GM12878 (cell line): ENCODE results near the gene MRPL46. TPM values are rescaled to one million over a fixed set of nuclear protein-coding genes. Genes with fewer than 3 reads are reported as not detected.
A peak's percentile ranks its signal among the peaks of the same experiment; 100 is the strongest.

ENCODE experiments used
- ATAC-seq: fragments of 200-7000 bp; cut with Tn5 transposase; 3 replicates; pipeline ENCODE4 v1.9.1; 2020; ENCODE audit warnings: mild to moderate bottlenecking, moderate library complexity
- BruUV-seq: library from RNA; stranded (reverse); fragments of 400-500 nt; replicated peaks from 2 replicates; lab custom pipeline; 2021; lab: Mats Ljungman, UMichigan
- CTCF ChIA-PET: fragments of 300-600 bp; sonication (Branson Sonifier 250); formaldehyde crosslinking; extraction: SDS; loops from one replicate; lab custom pipeline; 2021; ENCODE audit warnings: inconsistent platforms; lab: Yijun Ruan, JAX
- POLR2A ChIA-PET: fragments of 350-600 bp; formaldehyde crosslinking; extraction: SDS; loops from one replicate; lab custom pipeline; 2021; ENCODE audit warnings: inconsistent platforms; lab: Charles Lee
- RAD21 ChIA-PET: fragments of 300-600 bp; sonication (Branson Sonifier 250); formaldehyde crosslinking; loops from one replicate; lab custom pipeline; 2023; ENCODE audit warnings: antibody characterized with exemption; ENCODE audit not compliant: unreplicated experiment; lab: Charles Lee
- SMC1A ChIA-PET: fragments of 300-600 bp; sonication (Branson Sonifier 250); formaldehyde crosslinking; loops from one replicate; lab custom pipeline; 2023; ENCODE audit not compliant: unreplicated experiment, uncharacterized antibody; lab: Charles Lee
- DNase-seq: peaks from one replicate; pipeline ENCODE4 v3.0.0-alpha.2; 2011; ENCODE audit warnings: low read depth, low spot score
- FAIRE-seq: peaks from 3 replicates; lab custom pipeline; 2011; peaks lifted over from hg19 to GRCh38; lab: Jason Lieb, UNC
- H2AFZ ChIP-seq: 2 replicates; pipeline ENCODE4 v1.6.0; 2011; ENCODE audit warnings: low read depth, low read length, control low read depth; ENCODE audit not compliant: control insufficient read depth
- H3K27ac ChIP-seq: 2 replicates; pipeline ENCODE4 v1.5.1; 2011; ENCODE audit warnings: control low read depth; ENCODE audit not compliant: control insufficient read depth, insufficient read depth
- H3K27me3 ChIP-seq, 2 experiments: replicated peaks in 1 of 2; 2 replicates each; pipeline versions ENCODE4 v1.6.0 to v1.6.1; 2011; ENCODE audit warnings: low read length in 1 of 2; ENCODE audit not compliant: control insufficient read depth in 2 of 2, insufficient read depth in 2 of 2
- H3K36me3 ChIP-seq, 2 experiments: 2 replicates each; pipeline ENCODE4 v1.5.1; 2011; ENCODE audit warnings: low read length in 1 of 2; ENCODE audit not compliant: control insufficient read depth in 2 of 2, insufficient read depth in 2 of 2
- H3K4me1 ChIP-seq: 2 replicates; pipeline ENCODE4 v1.6.1; 2011; ENCODE audit warnings: mild to moderate bottlenecking, low read length, moderate library complexity, mixed read lengths; ENCODE audit not compliant: control insufficient read depth, insufficient read depth
- H3K4me2 ChIP-seq: 2 replicates; pipeline ENCODE4 v1.6.0; 2011; ENCODE audit warnings: control low read depth; ENCODE audit not compliant: control insufficient read depth, insufficient read depth
- H3K4me3 ChIP-seq: fragments of 200-600 bp; sonication (generic); 2 replicates; pipeline ENCODE4 v1.5.1; 2016
- H3K79me2 ChIP-seq: 2 replicates; pipeline ENCODE4 v1.6.0; 2011; ENCODE audit warnings: low read length; ENCODE audit not compliant: control insufficient read depth, insufficient read depth
- H3K9ac ChIP-seq: 2 replicates; pipeline ENCODE4 v1.8.0; 2011; ENCODE audit warnings: low read length, control low read depth, mixed read lengths; ENCODE audit not compliant: control insufficient read depth, insufficient read depth
- H3K9me3 ChIP-seq: replicated peaks from 3 replicates; pipeline ENCODE4 v1.5.1; 2011; ENCODE audit warnings: mild to moderate bottlenecking, low read length; ENCODE audit not compliant: control insufficient read depth, insufficient read depth
- H4K20me1 ChIP-seq: 2 replicates; pipeline ENCODE4 v1.6.0; 2011; ENCODE audit not compliant: control insufficient read depth, insufficient read depth
- BCLAF1 ChIP-seq: fragments of 450-650 bp; IDR thresholded peaks from 2 replicates; pipeline ENCODE4 v1.6.1; 2017; ENCODE audit warnings: antibody characterized with exemption, mild to moderate bottlenecking, moderate library complexity
- CBX3 ChIP-seq: fragments of 200-600 bp; sonication (generic); IDR thresholded peaks from 2 replicates; pipeline ENCODE4 v1.6.1; 2016; ENCODE audit warnings: low read depth, borderline replicate concordance
- IKZF1 ChIP-seq: fragments of 450-650 bp; conservative IDR thresholded peaks from 2 replicates; pipeline ENCODE4 v1.6.1; 2017; ENCODE audit warnings: antibody characterized with exemption, mild to moderate bottlenecking
- MEF2B ChIP-seq: fragments of 450-650 bp; IDR thresholded peaks from 2 replicates; pipeline ENCODE4 v1.6.1; 2018; ENCODE audit warnings: mild to moderate bottlenecking, moderate library complexity; ENCODE audit not compliant: partially characterized antibody, poor library complexity, severe bottlenecking
- MTA3 ChIP-seq: IDR thresholded peaks from 2 replicates; pipeline ENCODE4 v1.6.1; 2012; ENCODE audit warnings: low read length, inconsistent platforms, borderline replicate concordance
- PKNOX1 ChIP-seq: fragments of 450-650 bp; IDR thresholded peaks from 2 replicates; pipeline ENCODE4 v1.6.1; 2016; ENCODE audit warnings: mild to moderate bottlenecking
- PML ChIP-seq: IDR thresholded peaks from 2 replicates; pipeline ENCODE4 v1.6.1; 2012; ENCODE audit warnings: low read length, inconsistent platforms
- POLR2AphosphoS5 ChIP-seq: IDR thresholded peaks from 2 replicates; pipeline ENCODE4 v1.6.1; 2011; ENCODE audit warnings: mild to moderate bottlenecking, low read length, inconsistent platforms
- TCF12 ChIP-seq: IDR thresholded peaks from 2 replicates; pipeline ENCODE4 v1.6.1; 2011; ENCODE audit warnings: low read depth, mild to moderate bottlenecking, low read length
- WGBS: methylation state at CpG from one replicate; pipeline ENCODE4 v1.1.6; 2016; ENCODE audit warnings: low lambda C conversion rate; ENCODE audit not compliant: insufficient replicate concordance, insufficient coverage; ENCODE audit errors: missing lambda C conversion rate; 5-methylcytosine and 5-hydroxymethylcytosine counted together
- in situ Hi-C: fragments of 300-500 bp; cut with MboI; formaldehyde crosslinking; loops from 9 replicates; pipeline ENCODE4 v1.14.3; 2018; ENCODE audit warnings: mixed read lengths
- intact Hi-C: fragments of 100-400 bp; cut with micrococcal nuclease; formaldehyde crosslinking; loops from one replicate; pipeline ENCODE4 v1.14.2; 2022; ENCODE audit not compliant: unreplicated experiment
- polyA plus RNA-seq, 11 experiments: library from polyadenylated mRNA; depleted of rRNA in 4 of 11; unstranded in 6 of 11; stranded (reverse) in 5 of 11; fragments of >200 nt; fragmentation: Nextera tagmentation in 4 of 11; fragmentation: Illumina TruSeq in 1 of 11; extraction: Ambion mirVana in 4 of 11; extraction: Trizol in 1 of 11; gene quantifications; 1 replicate in 1 of 11; 2 replicates in 10 of 11; pipeline versions ENCODE4 v1.2.1 to v1.2.3, GENCODE V29; 2011 to 2016; ENCODE audit warnings: inconsistent platforms in 2 of 11, missing spikeins in 2 of 11, low read depth in 1 of 11
- total RNA-seq, 4 experiments: library from RNA; depleted of rRNA in 3 of 4; stranded (reverse); fragments of >200 nt in 3 of 4; fragmentation: Illumina TruSeq in 1 of 4; extraction: Trizol in 1 of 4; gene quantifications; 2 replicates each; pipeline versions ENCODE4 v1.2.1 to v1.2.3, GENCODE V29; 2013 to 2021
- TF ChIP-seq, protein P1 (sequence below): IDR thresholded peaks from 2 replicates; pipeline ENCODE4 v1.6.1; 2012; ENCODE audit warnings: low read length, inconsistent platforms
- TF ChIP-seq, protein P2 (sequence below): IDR thresholded peaks from 2 replicates; pipeline ENCODE4 v1.6.1; 2012; ENCODE audit warnings: low read depth, low read length, improper control_type of control experiment
- TF ChIP-seq, protein P3 (sequence below): IDR thresholded peaks from 2 replicates; pipeline ENCODE4 v1.6.1; 2011; ENCODE audit warnings: borderline replicate concordance, low read depth, mild to moderate bottlenecking, moderate library complexity, mixed read lengths, low read length; ENCODE audit not compliant: insufficient read depth; ENCODE audit errors: extremely low read length
- TF ChIP-seq, protein P4 (sequence below): fragments of 450-650 bp; IDR thresholded peaks from 2 replicates; pipeline ENCODE4 v1.6.1; 2014; ENCODE audit warnings: mild to moderate bottlenecking

Gene MRPL46
- total and polyA plus RNA-seq, 10 of the 15 experiments (the other 5 are each of a cell fraction or from before 2014, with no cell fraction given) = 37.4 to 96.7 (median 52.9) TPM

- Histone ChIP-seq H3K4me1 (no peaks in the 10 kb centered on the region), H3K4me3 (no peak overlapping the region), H3K36me3 (peaks cover 7 to 16% of the 10 kb centered on the region in 2 experiments), H3K4me2 (no peak overlapping the region), H4K20me1 (no peaks in the 10 kb centered on the region; the same call in 1 of the 2 replicates), H3K27ac (no peak overlapping the region), H3K27me3 (no peaks in the 10 kb centered on the region), H3K9ac (no peak overlapping the region), H3K9me3 (no peaks in the 10 kb centered on the region), H3K79me2 (no peaks in the 10 kb centered on the region), H2AFZ (no peak overlapping the region)
- ChIA-PET CTCF (interaction anchor here (0.7 to 4.3 kb wide), 14 partner anchors 8 to 440 kb away, joined by 3 to 24 read pairs (median 4); partner anchors contain the start of genes HAPLN3, MRPL46 and MRPS11), POLR2A (interaction anchor here (1.3 kb wide), 1 partner anchor 12 kb away, joined by 3 read pairs; the partner anchor contains the start of genes MRPL46 and MRPS11), RAD21 (no interaction called here), SMC1A (interaction anchor here (0.7 to 0.9 kb wide), 2 partner anchors 10 to 11 kb away, joined by 3 read pairs; no protein-coding TSS in a partner anchor)
- peak; percentile 97 for ATAC-seq
- BruUV-seq = no TSS peak
- 32% methylated on average over 9 of the region's 9 CpGs for WGBS
- intact Hi-C loops (no loop called here), in situ Hi-C loops (no loop called here)
- no peak for FAIRE-seq
- no peak for DNase-seq
- TF ChIP-seq IKZF1 (no peak), MEF2B (no peak), CBX3 (no peak), TCF12 (0 out of 2 replicates have a peak, but pooled peaks have one; percentile 51), BCLAF1 (no peak), POLR2AphosphoS5 (no peak), PKNOX1 (no peak), MTA3 (no peak), PML (no peak)
- TF ChIP-seq, protein P1, sequence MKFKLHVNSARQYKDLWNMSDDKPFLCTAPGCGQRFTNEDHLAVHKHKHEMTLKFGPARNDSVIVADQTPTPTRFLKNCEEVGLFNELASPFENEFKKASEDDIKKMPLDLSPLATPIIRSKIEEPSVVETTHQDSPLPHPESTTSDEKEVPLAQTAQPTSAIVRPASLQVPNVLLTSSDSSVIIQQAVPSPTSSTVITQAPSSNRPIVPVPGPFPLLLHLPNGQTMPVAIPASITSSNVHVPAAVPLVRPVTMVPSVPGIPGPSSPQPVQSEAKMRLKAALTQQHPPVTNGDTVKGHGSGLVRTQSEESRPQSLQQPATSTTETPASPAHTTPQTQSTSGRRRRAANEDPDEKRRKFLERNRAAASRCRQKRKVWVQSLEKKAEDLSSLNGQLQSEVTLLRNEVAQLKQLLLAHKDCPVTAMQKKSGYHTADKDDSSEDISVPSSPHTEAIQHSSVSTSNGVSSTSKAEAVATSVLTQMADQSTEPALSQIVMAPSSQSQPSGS = no peak
- TF ChIP-seq, protein P2, sequence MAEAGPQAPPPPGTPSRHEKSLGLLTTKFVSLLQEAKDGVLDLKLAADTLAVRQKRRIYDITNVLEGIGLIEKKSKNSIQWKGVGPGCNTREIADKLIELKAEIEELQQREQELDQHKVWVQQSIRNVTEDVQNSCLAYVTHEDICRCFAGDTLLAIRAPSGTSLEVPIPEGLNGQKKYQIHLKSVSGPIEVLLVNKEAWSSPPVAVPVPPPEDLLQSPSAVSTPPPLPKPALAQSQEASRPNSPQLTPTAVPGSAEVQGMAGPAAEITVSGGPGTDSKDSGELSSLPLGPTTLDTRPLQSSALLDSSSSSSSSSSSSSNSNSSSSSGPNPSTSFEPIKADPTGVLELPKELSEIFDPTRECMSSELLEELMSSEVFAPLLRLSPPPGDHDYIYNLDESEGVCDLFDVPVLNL = no peak
- TF ChIP-seq, protein P3, sequence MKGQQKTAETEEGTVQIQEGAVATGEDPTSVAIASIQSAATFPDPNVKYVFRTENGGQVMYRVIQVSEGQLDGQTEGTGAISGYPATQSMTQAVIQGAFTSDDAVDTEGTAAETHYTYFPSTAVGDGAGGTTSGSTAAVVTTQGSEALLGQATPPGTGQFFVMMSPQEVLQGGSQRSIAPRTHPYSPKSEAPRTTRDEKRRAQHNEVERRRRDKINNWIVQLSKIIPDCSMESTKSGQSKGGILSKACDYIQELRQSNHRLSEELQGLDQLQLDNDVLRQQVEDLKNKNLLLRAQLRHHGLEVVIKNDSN = no peak
- TF ChIP-seq, protein P4, sequence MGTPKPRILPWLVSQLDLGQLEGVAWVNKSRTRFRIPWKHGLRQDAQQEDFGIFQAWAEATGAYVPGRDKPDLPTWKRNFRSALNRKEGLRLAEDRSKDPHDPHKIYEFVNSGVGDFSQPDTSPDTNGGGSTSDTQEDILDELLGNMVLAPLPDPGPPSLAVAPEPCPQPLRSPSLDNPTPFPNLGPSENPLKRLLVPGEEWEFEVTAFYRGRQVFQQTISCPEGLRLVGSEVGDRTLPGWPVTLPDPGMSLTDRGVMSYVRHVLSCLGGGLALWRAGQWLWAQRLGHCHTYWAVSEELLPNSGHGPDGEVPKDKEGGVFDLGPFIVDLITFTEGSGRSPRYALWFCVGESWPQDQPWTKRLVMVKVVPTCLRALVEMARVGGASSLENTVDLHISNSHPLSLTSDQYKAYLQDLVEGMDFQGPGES = no peak
Measured at GRCh38 chr15:88454867-88455810, 12.0 kb downstream of the MRPL46 start.
